Body of pancreas (tissue), 4 donors: Measurements from ENCODE around the gene ARVCF. TPM values are rescaled to one million over a fixed set of nuclear protein-coding genes. Genes with fewer than 3 reads are reported as not detected.
A peak's percentile ranks its signal among the peaks of the same experiment; 100 is the strongest.

ENCODE experiments used
- ATAC-seq: fragments of 150-250 bp; one replicate; pipeline ENCODE4 v1.9.1; 2016
- DNase-seq, 4 donors: peaks; one replicate each; pipeline ENCODE4 v3.0.0-alpha.2; 2019
- H3K27ac ChIP-seq, 4 donors: fragments of 200-600 bp; sonication (generic); 1 replicate in 3 of 4; 2 replicates in 1 of 4; pipeline versions ENCODE4 v1.5.1 to v1.6.1; 2016 to 2019; ENCODE audit warnings: mild to moderate bottlenecking in 1 of 4, mixed read lengths in 1 of 4, moderate library complexity in 1 of 4
- H3K27me3 ChIP-seq, 2 donors: fragments of 200-600 bp; sonication (generic); one replicate each; pipeline ENCODE4 v1.6.0; 2016; ENCODE audit warnings: mild to moderate bottlenecking in 1 of 2
- H3K36me3 ChIP-seq, 2 donors: fragments of 200-600 bp; sonication (generic); replicated peaks in 1 of 2; 2 replicates each; pipeline ENCODE4 v1.5.1; 2016; ENCODE audit warnings: low read depth in 2 of 2; ENCODE audit not compliant: insufficient read depth in 1 of 2
- H3K4me1 ChIP-seq: fragments of 200-600 bp; sonication (generic); one replicate; pipeline ENCODE4 v1.6.0; 2016
- H3K4me3 ChIP-seq, 2 donors: fragments of 200-600 bp; sonication (generic); 1 replicate in 1 of 2; 2 replicates in 1 of 2; pipeline ENCODE4 v1.5.1; 2016 to 2019
- H3K9me3 ChIP-seq, 3 donors: fragments of 200-600 bp; sonication (generic); 1 replicate in 2 of 3; 2 replicates in 1 of 3; pipeline ENCODE4 v1.5.1; 2016
- POLR2A ChIP-seq, 3 donors: fragments of 450-650 bp; IDR thresholded peaks; one replicate each; pipeline ENCODE4 v1.6.1; 2016; ENCODE audit warnings: antibody characterized with exemption in 3 of 3, mild to moderate bottlenecking in 2 of 3
- WGBS, 2 donors: methylation state at CpG; one replicate each; pipeline ENCODE4 v1.1.5; 2017; 5-methylcytosine and 5-hydroxymethylcytosine counted together
- intact Hi-C: fragments of 100-400 bp; cut with DNase I; formaldehyde crosslinking; loops from one replicate; pipeline ENCODE4 v1.15.1; 2023
- total RNA-seq, 2 donors: library from RNA; depleted of rRNA; stranded (reverse); fragments of >200 nt; gene quantifications; one replicate each; pipeline ENCODE4 v1.1.0, GENCODE V29; 2016
- TF ChIP-seq, protein P1 (sequence below), 7 experiments: fragments of 450-650 bp in 4 of 7; fragments of 200-600 bp in 3 of 7; sonication (generic) in 3 of 7; IDR thresholded peaks; one replicate each; pipeline ENCODE4 v1.5.1; 2016 to 2019; ENCODE audit warnings: antibody characterized with exemption in 7 of 7

The ARVCF gene
- total RNA-seq, 2 donors from 2014 or later = 36.6 to 150 TPM

DNA sequence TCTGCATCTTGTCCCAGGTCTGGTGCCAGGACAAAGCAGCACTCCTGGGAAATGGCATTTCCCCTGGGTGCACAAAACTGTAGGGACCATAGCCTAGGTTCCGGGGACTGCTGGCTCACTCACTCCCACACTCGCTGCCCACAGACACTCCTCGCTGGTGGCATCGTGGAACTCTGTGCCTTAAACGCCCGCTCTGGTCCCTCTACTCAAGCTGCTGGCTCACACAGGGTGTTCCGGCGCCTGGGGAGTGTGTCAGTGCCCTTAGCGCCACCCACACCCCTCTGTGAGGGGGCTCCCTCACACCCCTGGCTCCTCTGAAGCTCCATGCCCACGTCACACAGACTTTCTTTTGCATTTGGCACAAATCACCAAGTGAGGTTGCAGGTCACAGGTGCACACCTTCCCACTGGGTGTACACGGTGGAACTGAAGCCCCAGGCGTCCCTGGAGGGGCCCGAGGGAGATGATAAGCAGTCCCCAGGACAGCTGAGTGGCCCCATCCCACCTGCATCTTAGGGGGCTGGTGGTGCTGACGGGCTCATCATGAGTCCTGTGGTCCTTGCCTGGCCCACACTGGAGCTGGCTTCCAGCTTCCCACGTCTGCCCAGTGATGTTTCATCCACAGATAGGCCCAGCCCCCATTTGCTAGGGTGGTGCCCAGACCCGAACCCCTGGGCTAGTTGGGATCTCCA lies 40.2 kb upstream of the ARVCF start:
- peaks cover 0 to 11% of the 10 kb centered on the region in 2 donors for H3K36me3 ChIP-seq
- H3K27me3 ChIP-seq = no peaks in the 10 kb centered on the region
- DNase-seq (no peak), ATAC-seq (no peak)
- WGBS, 2 donors = 77 to 86% methylated on average over 13 to 16 of the region's 16 CpGs
- H3K4me3 ChIP-seq = no peak overlapping the region
- no peak overlapping the region for H3K27ac ChIP-seq
- H3K4me1 ChIP-seq = no peaks in the 10 kb centered on the region
- intact Hi-C loops = no loop called here
- no peak for TF ChIP-seq POLR2A (IDR thresholded peaks at IDR 0.05)
- TF ChIP-seq, protein P1, sequence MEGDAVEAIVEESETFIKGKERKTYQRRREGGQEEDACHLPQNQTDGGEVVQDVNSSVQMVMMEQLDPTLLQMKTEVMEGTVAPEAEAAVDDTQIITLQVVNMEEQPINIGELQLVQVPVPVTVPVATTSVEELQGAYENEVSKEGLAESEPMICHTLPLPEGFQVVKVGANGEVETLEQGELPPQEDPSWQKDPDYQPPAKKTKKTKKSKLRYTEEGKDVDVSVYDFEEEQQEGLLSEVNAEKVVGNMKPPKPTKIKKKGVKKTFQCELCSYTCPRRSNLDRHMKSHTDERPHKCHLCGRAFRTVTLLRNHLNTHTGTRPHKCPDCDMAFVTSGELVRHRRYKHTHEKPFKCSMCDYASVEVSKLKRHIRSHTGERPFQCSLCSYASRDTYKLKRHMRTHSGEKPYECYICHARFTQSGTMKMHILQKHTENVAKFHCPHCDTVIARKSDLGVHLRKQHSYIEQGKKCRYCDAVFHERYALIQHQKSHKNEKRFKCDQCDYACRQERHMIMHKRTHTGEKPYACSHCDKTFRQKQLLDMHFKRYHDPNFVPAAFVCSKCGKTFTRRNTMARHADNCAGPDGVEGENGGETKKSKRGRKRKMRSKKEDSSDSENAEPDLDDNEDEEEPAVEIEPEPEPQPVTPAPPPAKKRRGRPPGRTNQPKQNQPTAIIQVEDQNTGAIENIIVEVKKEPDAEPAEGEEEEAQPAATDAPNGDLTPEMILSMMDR (IDR thresholded peaks at IDR 0.05) = no peak
- H3K9me3 ChIP-seq = no peaks in the 10 kb centered on the region

DNA sequence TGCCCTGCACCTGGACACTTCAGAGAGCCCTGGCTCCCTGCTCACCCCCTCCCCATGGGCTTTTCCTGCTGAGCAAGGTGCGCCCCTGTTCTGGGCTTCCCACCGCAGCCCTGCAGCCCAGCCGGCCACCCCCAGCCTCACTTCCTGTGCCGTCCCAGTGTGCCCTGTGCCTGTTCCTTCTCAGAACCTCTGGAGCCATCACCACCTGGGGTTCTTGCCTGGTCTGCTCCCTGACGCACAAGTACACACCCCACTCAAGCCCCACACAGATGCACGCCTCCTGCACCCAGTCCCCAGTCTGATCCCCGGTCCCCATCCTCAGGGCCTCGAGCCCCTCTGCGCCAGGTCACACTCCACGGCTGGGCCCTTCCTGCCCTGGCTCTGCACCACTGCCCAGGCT lies 39.5 kb upstream of the ARVCF start:
- Histone ChIP-seq H3K36me3 (peaks cover 0 to 6% of the 10 kb centered on the region in 2 donors), H3K9me3 (no peaks in the 10 kb centered on the region), H3K27me3 (no peaks in the 10 kb centered on the region), H3K4me1 (no peaks in the 10 kb centered on the region), H3K27ac (no peak overlapping the region), H3K4me3 (no peak overlapping the region)
- TF ChIP-seq, protein P1 (IDR thresholded peaks at IDR 0.05) = no peak
- TF ChIP-seq POLR2A (IDR thresholded peaks at IDR 0.05) = no peak
- no peak for DNase-seq
- ATAC-seq = no peak
- WGBS, 2 donors = 90% methylated on average over 7 to 9 of the region's 10 CpGs
- intact Hi-C loops = no loop called here

DNA sequence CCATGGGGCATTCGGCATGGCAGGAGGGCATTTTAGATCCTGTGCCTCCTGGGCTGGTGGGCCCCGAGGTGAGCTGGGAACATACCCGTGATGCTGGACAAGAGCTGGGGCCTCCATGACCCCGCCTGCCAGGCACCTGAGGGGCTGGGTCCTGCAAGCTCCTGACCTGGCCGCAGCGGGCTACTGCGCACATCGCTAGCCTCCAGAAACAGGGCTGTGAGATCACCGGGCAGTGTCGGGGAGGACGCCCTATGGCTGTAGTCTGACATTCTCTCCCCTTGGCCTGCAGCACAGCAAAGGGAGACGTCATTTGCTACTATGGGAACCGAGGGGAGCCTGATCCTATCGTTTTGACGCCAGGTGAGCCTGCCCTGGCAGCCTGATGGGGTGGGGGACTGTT lies 39.0 kb upstream of the ARVCF start:
- H3K4me1 ChIP-seq = no peaks in the 10 kb centered on the region
- no peak overlapping the region for H3K4me3 ChIP-seq
- ATAC-seq = no peak
- H3K27me3 ChIP-seq = no peaks in the 10 kb centered on the region
- H3K36me3 ChIP-seq = peaks cover 0 to 5% of the 10 kb centered on the region in 2 donors
- H3K9me3 ChIP-seq = no peaks in the 10 kb centered on the region
- WGBS, 2 donors = 91 to 100% methylated on average over 1 to 15 of the region's 15 CpGs
- intact Hi-C loops = no loop called here
- H3K27ac ChIP-seq = no peak overlapping the region
- no peak for DNase-seq
- no peak for TF ChIP-seq POLR2A (IDR thresholded peaks at IDR 0.05)
- TF ChIP-seq, protein P1 (IDR thresholded peaks at IDR 0.05) = no peak

DNA sequence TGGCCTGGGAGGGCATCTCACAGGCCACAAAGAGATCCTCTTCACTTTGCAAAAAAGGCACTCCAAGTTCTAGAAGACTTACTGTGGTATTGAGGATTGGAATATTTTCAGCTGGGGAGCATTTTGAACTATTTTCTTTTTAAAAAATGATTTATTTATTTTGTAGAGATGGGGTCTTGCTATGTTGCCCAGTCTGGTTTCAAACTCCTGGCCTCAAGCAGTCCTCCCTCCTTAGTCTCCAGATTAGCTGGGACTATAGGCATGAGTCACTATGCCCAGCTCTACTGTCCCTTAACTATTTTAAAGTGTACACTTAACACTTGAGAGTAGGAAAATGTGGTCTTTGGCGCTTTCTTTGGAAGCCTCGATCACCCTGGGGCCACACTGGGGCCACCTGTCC lies 38.5 kb upstream of the ARVCF start:
- H3K9me3 ChIP-seq = no peaks in the 10 kb centered on the region
- no peaks in the 10 kb centered on the region for H3K4me1 ChIP-seq
- intact Hi-C loops = no loop called here
- H3K4me3 ChIP-seq = no peak overlapping the region
- no peak for DNase-seq
- 88 to 93% methylated on average over 2 of the region's 2 CpGs for WGBS, 2 donors
- no peak for TF ChIP-seq POLR2A (IDR thresholded peaks at IDR 0.05)
- no peaks in the 10 kb centered on the region for H3K27me3 ChIP-seq
- no peak for ATAC-seq
- H3K27ac ChIP-seq = no peak overlapping the region
- H3K36me3 ChIP-seq = peaks cover 0 to 5% of the 10 kb centered on the region in 2 donors

DNA sequence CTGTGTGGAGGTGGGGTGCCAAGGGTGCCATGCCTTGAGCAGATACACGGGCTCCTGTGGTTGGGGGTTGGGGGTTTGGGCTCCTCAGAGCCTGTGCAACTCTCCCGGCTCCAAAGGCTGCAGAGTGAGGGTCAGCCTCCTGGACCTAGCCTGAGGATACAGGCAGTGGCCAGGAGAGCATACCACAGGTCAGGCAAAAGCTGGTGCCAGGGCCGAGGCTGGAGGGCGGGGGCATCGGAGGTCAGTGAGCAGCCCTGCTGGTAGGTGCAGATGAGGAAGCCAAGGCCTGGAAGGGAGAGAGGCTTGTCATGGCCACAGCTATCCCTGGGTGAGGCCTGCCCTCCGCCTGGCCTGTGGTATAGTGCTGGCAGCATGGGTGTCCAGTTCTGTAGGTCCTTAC lies 37.9 kb upstream of the ARVCF start:
- Histone ChIP-seq H3K27me3 (no peaks in the 10 kb centered on the region), H3K4me1 (no peaks in the 10 kb centered on the region), H3K9me3 (no peaks in the 10 kb centered on the region), H3K4me3 (no peak overlapping the region), H3K36me3 (peaks cover 0 to 5% of the 10 kb centered on the region in 2 donors), H3K27ac (no peak overlapping the region)
- ATAC-seq = peak; percentile 18
- no peak for DNase-seq
- TF ChIP-seq, protein P1 (IDR thresholded peaks at IDR 0.05) = no peak
- TF ChIP-seq POLR2A (IDR thresholded peaks at IDR 0.05) = no peak
- 95 to 96% methylated on average over 4 to 5 of the region's 6 CpGs for WGBS, 2 donors
- intact Hi-C loops = no loop called here
